Brain pericyte (primary cell): ENCODE results near the gene SLC35G2.
"Not testable (repeated sequence)": the region's sequence is repeated elsewhere in the genome, so short reads cannot be mapped to it uniquely, and the experiment has no call there.

Experiments
- DNase-seq: peaks from one replicate; pipeline ENCODE4 v3.0.0-alpha.2; 2012; ENCODE audit warnings: low read depth, low spot score

Gene SLC35G2

DNA sequence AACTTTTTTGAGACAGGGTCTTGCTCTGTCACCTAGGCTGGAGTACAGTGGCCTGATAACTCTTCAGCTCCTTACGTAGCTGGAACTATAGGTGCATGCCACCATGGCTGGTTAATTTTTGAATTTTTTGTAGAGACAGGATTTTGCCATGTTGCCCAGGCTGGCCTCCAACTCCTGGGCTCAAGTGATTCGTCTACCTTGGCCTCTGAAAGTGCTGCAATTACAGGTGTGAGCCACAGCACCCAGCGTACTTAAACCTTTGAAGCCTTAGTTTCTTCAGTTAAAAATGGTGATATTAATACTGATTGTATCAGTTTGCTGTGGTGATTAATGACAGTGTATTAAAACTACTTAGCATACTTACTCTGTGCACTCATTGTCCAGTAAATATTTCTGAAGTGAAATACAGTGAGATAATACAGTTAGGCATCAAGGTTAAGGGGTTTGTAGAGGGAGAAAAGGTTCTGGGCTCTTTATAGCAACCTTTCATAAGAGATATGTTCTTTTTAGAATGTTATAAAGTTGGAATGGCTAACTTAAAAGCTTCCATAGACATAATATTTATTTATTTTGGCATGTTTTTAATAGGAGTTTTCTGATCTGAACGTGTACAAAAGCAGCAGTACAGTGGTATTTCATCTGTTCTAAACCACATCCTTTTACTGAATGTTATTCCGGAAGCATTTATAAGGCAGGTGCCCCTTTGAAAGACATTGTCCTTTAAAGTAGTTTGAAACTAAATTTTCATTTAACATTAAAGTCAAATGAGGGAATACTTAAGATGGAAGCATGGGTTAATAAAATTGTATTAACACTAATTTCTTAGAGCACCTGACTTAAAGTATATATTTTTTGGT, 66.7 kb downstream of the SLC35G2 start:
- no peak for DNase-seq

DNA sequence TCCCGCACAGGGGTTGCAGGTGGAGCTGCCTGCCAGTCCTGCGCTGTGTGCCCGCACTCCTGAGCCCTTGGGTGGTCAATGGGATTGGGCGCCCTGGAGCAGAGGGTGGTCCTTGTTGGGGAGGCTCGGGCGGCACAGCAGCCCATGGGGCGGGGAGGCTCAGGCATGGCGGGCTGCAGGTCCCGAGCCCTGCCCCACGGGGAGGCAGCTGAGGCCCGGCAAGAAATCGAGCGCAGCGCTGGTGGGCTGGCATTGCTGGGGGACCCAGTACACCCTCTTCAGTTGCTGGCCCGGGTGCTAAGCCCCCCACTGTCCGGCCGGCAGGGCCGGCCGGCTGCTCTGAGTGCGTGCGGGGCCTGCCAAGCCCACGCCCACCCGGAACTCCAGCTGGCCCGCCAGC, 71.0 kb downstream of the SLC35G2 start:
- DNase-seq = no peak

DNA sequence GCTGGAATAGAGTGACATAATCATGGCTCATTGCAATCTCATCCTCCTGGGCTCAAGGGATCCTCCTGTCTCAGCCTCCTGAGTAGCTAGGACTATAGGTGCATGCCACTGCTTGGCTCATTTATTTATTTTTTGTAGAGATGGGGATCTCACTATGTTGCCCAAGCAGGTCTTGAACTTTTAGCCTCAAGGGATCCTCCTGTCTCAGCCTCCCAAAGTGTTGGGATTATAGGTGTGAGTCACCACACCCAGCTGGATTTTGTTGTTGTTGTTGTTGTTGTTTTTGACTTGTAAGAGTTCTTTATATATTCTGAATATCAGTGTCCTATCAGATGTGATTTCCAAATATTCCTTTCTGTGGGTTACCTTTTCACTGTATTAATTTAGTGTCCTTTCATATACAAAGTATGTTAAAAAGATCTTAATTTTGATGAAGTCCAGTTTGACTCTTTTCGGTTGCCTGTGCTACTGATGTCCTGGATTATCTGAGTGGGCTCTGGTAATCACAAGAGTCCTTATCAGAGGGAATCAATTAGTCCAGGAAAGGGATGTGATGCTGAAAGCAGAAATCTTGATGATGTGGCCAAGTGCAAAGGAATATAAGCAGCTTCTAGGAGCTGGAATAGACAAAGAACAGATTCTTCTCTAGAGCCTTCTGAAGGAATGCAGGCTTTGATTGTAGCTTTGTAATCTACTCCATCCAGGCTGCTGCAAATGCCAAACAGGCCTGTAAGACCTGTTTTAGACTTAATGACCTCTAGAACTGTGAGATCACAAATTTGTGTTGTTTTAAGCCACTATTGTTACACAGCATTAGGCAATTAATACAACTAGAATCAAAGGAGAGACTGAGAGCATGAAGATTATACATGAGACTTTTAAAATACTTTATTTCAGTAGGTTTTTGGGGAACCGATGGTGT, 73.3 kb downstream of the SLC35G2 start:
- DNase-seq = no peak

DNA sequence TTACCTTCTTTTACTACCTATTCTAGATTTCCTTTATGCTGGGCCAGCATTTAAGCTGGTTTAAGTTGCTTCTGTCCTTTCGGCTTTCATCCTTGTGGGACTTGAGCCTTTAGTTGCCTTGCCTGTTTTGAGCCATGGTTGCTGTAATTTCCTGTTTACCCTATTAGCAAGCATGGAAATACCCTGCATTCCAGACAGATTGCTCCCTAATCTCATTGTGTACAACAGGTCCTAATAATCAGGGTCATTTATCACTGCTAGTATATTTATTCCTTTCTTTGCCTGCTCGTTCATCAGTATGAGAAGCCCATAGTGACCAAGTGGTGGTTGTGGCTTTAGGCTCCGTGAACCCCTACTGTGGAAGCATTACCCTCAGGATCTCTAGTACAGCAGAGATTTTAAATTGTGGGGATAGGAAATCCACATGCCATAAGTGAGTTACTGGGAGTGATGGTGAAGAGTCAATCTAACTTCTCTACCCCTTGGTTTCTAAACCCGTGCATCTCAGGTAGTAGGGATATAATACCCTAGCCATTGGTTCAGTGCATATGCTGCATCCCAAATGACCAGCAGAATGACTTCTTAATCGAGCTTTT, 75.0 kb downstream of the SLC35G2 start:
- DNase-seq = no peak

DNA sequence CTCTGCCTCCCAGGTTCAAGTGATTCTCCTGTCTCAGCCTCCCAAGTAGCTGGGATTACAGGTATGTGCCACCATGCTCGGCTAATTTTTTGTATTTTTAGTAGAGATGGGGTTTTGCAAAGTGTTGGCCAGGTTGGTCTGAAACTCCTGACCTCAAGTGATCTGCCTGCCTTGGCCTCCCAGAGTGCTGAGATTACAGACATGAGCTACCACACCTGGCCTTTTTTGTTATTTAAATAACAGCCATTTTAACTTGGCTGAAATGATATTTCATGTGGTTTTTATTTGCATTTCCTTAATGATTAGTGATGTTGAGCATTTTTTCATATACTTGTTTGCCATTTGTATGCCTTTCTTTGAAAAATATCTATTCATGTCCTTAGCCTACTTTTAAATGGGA, 78.2 kb downstream of the SLC35G2 start:
- not testable (repeated sequence) for DNase-seq

DNA sequence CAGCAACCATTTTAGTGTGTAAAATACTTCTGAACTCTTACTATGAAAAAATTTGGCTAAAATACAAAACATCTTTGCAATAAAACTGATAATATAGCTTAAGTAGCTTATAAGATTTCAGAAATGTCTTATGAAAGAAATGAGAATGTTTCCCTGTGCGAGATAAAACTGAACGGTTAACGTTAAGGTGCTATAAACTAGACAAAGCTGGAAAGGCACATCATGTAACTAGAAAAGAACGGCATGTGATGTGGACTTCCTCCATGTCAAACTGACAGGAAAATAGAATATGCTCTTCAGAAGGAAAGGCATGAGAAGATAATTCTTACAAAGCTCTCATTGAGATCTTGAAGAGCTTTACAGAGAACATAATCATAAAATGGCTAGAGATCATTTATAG, 79.6 kb downstream of the SLC35G2 start:
- no peak for DNase-seq

DNA sequence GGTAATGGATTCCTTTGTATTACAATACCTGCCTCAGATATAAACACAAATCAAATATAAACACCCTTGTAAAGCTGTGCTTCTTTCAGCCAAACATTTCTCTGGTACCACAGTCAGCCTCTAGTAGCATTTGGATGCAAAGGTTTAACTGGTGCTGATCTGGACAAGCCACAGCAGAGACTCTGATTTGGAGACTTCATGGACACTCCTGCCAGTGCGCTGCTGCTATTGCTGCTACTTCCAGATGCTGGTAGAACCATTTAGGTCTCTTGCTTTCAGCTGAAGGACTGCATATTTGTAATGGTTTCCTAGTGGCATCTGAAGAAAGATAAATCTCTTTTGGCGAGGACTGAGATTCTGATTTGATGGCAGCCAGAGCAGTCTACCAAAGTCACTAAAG, 80.0 kb downstream of the SLC35G2 start:
- DNase-seq = no peak

DNA sequence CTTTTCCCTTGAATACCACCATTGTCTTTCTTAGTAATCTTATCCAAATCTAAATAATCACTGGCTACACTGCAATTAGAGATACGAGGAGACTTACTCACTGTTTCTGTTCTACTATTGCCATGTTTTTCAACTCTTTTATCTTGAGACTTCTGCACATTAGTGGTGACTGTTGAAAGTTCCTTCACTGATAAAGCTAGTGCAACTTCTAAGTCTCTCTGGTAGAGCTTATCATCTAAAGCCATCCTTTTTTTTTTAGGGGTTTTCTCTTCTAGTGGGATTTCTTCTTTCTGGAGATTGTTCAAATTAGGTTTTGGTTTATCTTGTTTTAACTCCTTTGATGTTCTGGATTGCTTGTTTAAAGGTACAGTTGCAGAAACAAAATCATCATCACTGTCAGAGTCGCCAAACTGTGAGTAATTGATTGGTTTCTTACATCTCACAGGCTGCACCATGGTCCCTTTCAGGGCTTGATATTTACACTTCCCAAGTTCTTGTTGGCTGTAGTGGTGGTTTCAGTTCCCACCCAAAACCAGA, 80.8 kb downstream of the SLC35G2 start:
- DNase-seq = no peak

DNA sequence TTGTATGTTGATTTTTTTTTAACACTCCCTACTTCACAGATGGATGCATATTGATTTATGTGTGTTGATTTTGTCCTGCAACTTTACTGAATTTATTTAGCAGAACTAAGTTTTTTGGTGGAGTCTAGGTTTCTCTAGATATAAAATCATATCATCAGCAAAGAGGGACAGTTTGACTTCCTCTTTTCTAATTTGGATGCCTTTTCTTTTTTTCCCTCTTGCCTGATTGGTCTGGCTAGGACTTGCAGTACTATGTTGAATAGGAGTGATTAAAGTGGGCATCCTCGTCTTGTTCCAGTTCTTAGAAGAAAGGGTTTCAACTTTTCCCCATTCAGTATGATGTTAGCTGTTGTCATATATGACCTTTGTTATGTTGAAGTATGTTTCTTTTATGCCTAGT, 81.8 kb downstream of the SLC35G2 start:
- DNase-seq = not testable (repeated sequence)

DNA sequence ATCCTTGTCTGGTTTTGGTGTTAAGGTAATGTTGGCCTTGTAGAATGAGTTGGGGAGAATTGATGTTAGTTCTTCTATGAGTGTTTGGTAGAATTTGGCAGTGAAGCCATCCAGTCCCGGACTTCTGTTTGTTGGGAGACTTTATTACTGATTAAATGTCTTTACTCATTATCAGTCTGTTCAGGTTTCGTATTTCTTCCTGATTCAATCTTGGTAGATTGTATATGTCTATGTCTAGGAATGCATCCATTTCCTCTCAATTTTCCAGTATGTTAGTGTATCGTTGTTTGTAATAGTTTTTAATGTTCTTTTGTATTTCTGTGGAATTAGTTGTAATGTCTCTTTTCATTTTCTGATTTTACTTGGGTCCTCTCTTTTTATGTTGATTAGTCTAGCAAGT, 82.5 kb downstream of the SLC35G2 start:
- no peak for DNase-seq

DNA sequence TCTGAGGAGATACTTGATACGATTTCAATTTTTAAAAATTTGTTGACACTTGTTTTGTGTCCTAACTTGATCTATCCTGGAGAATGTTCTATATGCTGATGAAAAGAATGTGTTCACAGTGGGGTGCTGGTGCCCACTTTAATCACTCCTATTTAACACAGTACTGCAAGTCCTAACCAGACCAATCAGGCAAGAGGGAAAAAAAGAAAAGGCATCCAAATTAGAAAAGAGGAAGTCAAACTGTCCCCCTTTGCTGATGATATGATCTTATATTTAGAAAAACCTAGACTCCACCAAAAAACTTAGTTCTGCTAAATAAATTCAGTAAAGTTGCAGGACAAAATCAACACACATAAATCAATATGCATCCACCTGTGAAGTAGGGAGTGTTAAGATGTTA, 83.6 kb downstream of the SLC35G2 start:
- not testable (repeated sequence) for DNase-seq

DNA sequence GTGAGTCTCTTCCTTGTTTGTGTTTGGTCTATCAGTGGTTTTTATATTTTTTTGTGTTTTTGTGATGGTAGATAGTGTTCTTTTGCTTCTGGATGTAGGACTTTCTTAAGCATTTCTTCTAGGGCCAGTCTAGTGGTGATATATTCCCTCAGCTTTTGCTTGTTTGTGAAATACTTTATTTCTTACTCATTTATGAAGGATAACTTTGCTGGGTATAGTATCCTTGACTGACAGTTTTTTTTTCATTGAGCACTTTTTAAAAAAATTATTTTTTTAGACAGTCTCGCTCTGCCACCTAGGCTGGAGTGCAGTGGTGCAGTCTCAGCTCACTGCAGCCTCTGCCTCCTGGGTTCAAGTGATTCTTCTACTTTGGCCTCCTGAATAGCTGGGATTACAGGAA, 85.0 kb downstream of the SLC35G2 start:
- DNase-seq = no peak

DNA sequence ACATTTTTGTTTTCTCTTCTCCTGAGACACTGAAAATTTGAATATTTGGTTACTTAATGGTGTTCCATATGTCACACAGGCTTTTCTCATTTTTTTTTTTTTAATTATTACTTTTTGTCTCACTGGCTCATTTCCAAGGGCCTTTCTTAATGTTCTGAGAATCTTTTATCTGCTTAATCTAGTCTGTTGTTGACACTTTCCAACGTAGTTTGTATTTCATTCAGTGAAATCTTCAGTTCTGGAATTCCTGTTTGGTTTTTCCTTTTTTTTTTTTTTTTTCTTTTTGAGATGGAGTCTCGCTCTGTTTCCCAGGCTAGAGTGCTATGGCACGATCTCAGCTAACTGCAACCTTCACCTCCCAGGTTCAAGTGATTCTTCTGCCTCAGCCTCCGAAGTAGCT, 85.8 kb downstream of the SLC35G2 start:
- no peak for DNase-seq
